HG03095 (cell line): Measurements from ENCODE around the gene NOTUM.
A peak's percentile ranks its signal among the peaks of the same experiment; 100 is the strongest.

Experiments
- ATAC-seq: cut with Tn5 transposase; IDR thresholded peaks from one replicate; pipeline ENCODE4 v1.9.1; 2021; ENCODE audit warnings: moderate library complexity; ENCODE audit not compliant: unreplicated experiment

NOTUM gene

GRCh38 chr17:81978524-81979298 lies 17.7 kb upstream of the NOTUM start:
- ATAC-seq, result no peak

GRCh38 chr17:81977211-81977808 lies 16.3 kb upstream of the NOTUM start, which contains the start of gene ASPSCR1:
Gene ASPSCR1 (plus strand): TSS chr17:81977629. CDS start chr17:81977647, 18 bp downstream.
- ATAC-seq, result peak; percentile 82

- peak; percentile 4 for ATAC-seq
Measured at GRCh38 chr17:81976332-81977210, 15.6 kb upstream of the NOTUM start.

- no peak for ATAC-seq
Measured at GRCh38 chr17:81973432-81973831, 12.4 kb upstream of the NOTUM start.

GRCh38 chr17:81968850-81969812 lies 8.1 kb upstream of the NOTUM start:
- no peak for ATAC-seq

GRCh38 chr17:81968396-81968745 lies 7.4 kb upstream of the NOTUM start:
- ATAC-seq, result no peak

- no peak for ATAC-seq
Measured at GRCh38 chr17:81967533-81968395, 6.8 kb upstream of the NOTUM start.

GRCh38 chr17:81967244-81967532 lies 6.2 kb upstream of the NOTUM start:
- no peak for ATAC-seq

- no peak for ATAC-seq
Measured at GRCh38 chr17:81966343-81967243, 5.6 kb upstream of the NOTUM start.

GRCh38 chr17:81964081-81964849 lies 3.3 kb upstream of the NOTUM start:
- no peak for ATAC-seq

GRCh38 chr17:81962499-81963441 lies 1.8 kb upstream of the NOTUM start:
- ATAC-seq, result no peak

- no peak for ATAC-seq
Measured at GRCh38 chr17:81961521-81962498, 823 bp upstream of the NOTUM start.

- ATAC-seq, result no peak
Measured at GRCh38 chr17:81960130-81960958, 643 bp downstream of the NOTUM start.

- ATAC-seq, result no peak
Measured at GRCh38 chr17:81959362-81960129, 1.4 kb downstream of the NOTUM start.
